Liver (tissue), 3 donors: ENCODE measurements around the gene CA10.

Source experiments
- EGR1 ChIP-seq, 2 donors: IDR thresholded peaks; 2 replicates each; pipeline ENCODE4 v1.6.1; 2016 to 2018; ENCODE audit warnings: antibody characterized with exemption in 2 of 2, low read depth in 2 of 2
- JUND ChIP-seq, 2 donors: IDR thresholded peaks; 2 replicates each; pipeline ENCODE4 v1.6.1; 2016; ENCODE audit warnings: antibody characterized with exemption in 2 of 2
- RAD21 ChIP-seq, 2 donors: IDR thresholded peaks; 2 replicates each; pipeline ENCODE4 v1.6.1; 2016; ENCODE audit warnings: antibody characterized with exemption in 2 of 2, mild to moderate bottlenecking in 2 of 2
- RXRA ChIP-seq, 2 donors: IDR thresholded peaks; 2 replicates each; pipeline ENCODE4 v1.6.1; 2017 to 2018; ENCODE audit warnings: antibody characterized with exemption in 2 of 2, mild to moderate bottlenecking in 1 of 2
- TAF1 ChIP-seq: conservative IDR thresholded peaks from 2 replicates; pipeline ENCODE4 v1.6.1; 2016; ENCODE audit warnings: antibody characterized with exemption, mild to moderate bottlenecking
- YY1 ChIP-seq: IDR thresholded peaks from 2 replicates; pipeline ENCODE4 v1.6.1; 2016; ENCODE audit warnings: antibody characterized with exemption, mild to moderate bottlenecking
- TF ChIP-seq, protein P1 (sequence below): fragments of 150-350 bp; IDR thresholded peaks from 2 replicates; pipeline ENCODE4 v1.5.1; 2017; ENCODE audit warnings: improper control_type of control experiment, low read depth, low read length; ENCODE audit not compliant: missing input control
- TF ChIP-seq, protein P2 (sequence below): IDR thresholded peaks from 2 replicates; pipeline ENCODE4 v1.6.1; 2016; ENCODE audit warnings: antibody characterized with exemption, mild to moderate bottlenecking
- TF ChIP-seq, protein P3 (sequence below): IDR thresholded peaks from 2 replicates; pipeline ENCODE4 v1.6.1; 2016; ENCODE audit warnings: antibody characterized with exemption
- TF ChIP-seq, protein P4 (sequence below): IDR thresholded peaks from 2 replicates; pipeline ENCODE4 v1.6.1; 2016; ENCODE audit warnings: antibody characterized with exemption
- TF ChIP-seq, protein P5 (sequence below): IDR thresholded peaks from 2 replicates; pipeline ENCODE4 v1.6.1; 2016; ENCODE audit warnings: antibody characterized with exemption
- donor health status: healthy.
- donor health status: healthy.

DNA sequence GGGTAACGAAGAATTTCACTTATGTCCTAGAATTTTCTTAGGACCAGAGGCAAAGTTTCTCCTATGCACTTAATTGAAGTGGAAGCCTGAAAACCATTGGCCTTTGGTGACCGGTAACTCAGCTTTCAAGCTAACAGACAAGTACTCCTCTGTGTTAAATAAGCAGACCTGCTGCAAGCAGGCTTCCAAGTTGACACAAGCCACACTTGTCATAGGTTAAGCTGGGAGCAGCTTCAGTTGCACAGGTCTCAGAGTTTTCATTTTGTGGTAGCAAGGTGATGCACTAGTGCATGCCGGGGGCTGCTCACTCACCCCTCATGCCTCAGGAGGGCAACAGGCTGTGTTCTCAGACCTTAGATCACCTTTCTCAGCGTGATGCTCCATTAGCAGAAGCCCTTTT lies 498.2 kb downstream of the CA10 start:
- no peak for TF ChIP-seq YY1
- no peak for TF ChIP-seq JUND (IDR thresholded peaks at IDR 0.05)
- TF ChIP-seq, protein P1, sequence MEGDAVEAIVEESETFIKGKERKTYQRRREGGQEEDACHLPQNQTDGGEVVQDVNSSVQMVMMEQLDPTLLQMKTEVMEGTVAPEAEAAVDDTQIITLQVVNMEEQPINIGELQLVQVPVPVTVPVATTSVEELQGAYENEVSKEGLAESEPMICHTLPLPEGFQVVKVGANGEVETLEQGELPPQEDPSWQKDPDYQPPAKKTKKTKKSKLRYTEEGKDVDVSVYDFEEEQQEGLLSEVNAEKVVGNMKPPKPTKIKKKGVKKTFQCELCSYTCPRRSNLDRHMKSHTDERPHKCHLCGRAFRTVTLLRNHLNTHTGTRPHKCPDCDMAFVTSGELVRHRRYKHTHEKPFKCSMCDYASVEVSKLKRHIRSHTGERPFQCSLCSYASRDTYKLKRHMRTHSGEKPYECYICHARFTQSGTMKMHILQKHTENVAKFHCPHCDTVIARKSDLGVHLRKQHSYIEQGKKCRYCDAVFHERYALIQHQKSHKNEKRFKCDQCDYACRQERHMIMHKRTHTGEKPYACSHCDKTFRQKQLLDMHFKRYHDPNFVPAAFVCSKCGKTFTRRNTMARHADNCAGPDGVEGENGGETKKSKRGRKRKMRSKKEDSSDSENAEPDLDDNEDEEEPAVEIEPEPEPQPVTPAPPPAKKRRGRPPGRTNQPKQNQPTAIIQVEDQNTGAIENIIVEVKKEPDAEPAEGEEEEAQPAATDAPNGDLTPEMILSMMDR = no peak
- TF ChIP-seq TAF1 = no peak
- no peak for TF ChIP-seq EGR1 (IDR thresholded peaks at IDR 0.05; ENCODE audit: low read depth in 2 of 2)
- TF ChIP-seq, protein P2, sequence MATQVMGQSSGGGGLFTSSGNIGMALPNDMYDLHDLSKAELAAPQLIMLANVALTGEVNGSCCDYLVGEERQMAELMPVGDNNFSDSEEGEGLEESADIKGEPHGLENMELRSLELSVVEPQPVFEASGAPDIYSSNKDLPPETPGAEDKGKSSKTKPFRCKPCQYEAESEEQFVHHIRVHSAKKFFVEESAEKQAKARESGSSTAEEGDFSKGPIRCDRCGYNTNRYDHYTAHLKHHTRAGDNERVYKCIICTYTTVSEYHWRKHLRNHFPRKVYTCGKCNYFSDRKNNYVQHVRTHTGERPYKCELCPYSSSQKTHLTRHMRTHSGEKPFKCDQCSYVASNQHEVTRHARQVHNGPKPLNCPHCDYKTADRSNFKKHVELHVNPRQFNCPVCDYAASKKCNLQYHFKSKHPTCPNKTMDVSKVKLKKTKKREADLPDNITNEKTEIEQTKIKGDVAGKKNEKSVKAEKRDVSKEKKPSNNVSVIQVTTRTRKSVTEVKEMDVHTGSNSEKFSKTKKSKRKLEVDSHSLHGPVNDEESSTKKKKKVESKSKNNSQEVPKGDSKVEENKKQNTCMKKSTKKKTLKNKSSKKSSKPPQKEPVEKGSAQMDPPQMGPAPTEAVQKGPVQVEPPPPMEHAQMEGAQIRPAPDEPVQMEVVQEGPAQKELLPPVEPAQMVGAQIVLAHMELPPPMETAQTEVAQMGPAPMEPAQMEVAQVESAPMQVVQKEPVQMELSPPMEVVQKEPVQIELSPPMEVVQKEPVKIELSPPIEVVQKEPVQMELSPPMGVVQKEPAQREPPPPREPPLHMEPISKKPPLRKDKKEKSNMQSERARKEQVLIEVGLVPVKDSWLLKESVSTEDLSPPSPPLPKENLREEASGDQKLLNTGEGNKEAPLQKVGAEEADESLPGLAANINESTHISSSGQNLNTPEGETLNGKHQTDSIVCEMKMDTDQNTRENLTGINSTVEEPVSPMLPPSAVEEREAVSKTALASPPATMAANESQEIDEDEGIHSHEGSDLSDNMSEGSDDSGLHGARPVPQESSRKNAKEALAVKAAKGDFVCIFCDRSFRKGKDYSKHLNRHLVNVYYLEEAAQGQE = no peak
- TF ChIP-seq, protein P3, sequence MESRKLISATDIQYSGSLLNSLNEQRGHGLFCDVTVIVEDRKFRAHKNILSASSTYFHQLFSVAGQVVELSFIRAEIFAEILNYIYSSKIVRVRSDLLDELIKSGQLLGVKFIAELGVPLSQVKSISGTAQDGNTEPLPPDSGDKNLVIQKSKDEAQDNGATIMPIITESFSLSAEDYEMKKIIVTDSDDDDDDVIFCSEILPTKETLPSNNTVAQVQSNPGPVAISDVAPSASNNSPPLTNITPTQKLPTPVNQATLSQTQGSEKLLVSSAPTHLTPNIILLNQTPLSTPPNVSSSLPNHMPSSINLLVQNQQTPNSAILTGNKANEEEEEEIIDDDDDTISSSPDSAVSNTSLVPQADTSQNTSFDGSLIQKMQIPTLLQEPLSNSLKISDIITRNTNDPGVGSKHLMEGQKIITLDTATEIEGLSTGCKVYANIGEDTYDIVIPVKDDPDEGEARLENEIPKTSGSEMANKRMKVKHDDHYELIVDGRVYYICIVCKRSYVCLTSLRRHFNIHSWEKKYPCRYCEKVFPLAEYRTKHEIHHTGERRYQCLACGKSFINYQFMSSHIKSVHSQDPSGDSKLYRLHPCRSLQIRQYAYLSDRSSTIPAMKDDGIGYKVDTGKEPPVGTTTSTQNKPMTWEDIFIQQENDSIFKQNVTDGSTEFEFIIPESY = no peak
- TF ChIP-seq RXRA (IDR thresholded peaks at IDR 0.05) = no peak
- TF ChIP-seq, protein P4, sequence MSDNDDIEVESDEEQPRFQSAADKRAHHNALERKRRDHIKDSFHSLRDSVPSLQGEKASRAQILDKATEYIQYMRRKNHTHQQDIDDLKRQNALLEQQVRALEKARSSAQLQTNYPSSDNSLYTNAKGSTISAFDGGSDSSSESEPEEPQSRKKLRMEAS = no peak
- no peak for TF ChIP-seq RAD21 (IDR thresholded peaks at IDR 0.05)
- TF ChIP-seq, protein P5, sequence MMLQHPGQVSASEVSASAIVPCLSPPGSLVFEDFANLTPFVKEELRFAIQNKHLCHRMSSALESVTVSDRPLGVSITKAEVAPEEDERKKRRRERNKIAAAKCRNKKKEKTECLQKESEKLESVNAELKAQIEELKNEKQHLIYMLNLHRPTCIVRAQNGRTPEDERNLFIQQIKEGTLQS = no peak
